Measurements from ENCODE around the gene C11orf58.

- TF ChIP-seq CTCF (IDR thresholded peaks at IDR 0.05) (no peak), EP300 (IDR thresholded peaks at IDR 0.05) (no peak), POLR2AphosphoS5 (IDR thresholded peaks at IDR 0.05) (no peak)
These were observed 5.8 kb downstream of the C11orf58 start for GRCh38 chr11:16744128-16744725.
